Measurements from ENCODE around the gene RAB6B.

- no peak for TF ChIP-seq CTCF (IDR thresholded peaks at IDR 0.05; ENCODE audit: poor library complexity, severe bottlenecking)
- no peak for TF ChIP-seq POLR2AphosphoS5 (IDR thresholded peaks at IDR 0.05)
- no peak for TF ChIP-seq TAF1 (IDR thresholded peaks at IDR 0.05; ENCODE audit: low read depth)
- no peak for TF ChIP-seq SMC3 (conservative IDR thresholded peaks at IDR 0.05; ENCODE audit: poor library complexity)
- TF ChIP-seq EP300 (conservative IDR thresholded peaks at IDR 0.05; ENCODE audit: poor library complexity, severe bottlenecking), result no peak
Observed at GRCh38 chr3:133805384-133805701, 90.3 kb downstream of the RAB6B start.
